HG03442 (cell line): ENCODE data around the gene FBXL17.

Experiments used
- ATAC-seq: cut with Tn5 transposase; IDR thresholded peaks from one replicate; pipeline ENCODE4 v1.9.1; 2021; ENCODE audit warnings: mild to moderate bottlenecking, moderate library complexity; ENCODE audit not compliant: unreplicated experiment

FBXL17 gene

DNA sequence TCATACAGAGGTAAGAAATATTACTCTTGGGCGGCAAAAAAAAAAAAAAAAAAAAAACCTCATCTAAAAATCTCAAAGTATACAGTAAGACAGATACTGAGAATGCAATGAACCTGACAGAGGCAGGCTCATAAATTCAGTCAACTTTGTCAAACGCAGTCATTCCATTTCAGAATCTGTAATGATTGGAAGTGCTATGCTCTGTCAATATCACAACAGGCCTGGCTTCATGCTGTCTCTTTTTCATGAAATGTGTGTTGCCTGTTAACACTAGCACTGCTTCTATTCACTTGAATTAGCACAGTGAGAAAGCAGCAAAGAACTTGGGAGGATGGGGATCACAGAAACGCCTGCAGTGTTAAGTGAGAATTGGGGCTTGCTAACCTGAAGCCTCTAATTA, 510.9 kb downstream of the FBXL17 start:
- ATAC-seq = no peak

DNA sequence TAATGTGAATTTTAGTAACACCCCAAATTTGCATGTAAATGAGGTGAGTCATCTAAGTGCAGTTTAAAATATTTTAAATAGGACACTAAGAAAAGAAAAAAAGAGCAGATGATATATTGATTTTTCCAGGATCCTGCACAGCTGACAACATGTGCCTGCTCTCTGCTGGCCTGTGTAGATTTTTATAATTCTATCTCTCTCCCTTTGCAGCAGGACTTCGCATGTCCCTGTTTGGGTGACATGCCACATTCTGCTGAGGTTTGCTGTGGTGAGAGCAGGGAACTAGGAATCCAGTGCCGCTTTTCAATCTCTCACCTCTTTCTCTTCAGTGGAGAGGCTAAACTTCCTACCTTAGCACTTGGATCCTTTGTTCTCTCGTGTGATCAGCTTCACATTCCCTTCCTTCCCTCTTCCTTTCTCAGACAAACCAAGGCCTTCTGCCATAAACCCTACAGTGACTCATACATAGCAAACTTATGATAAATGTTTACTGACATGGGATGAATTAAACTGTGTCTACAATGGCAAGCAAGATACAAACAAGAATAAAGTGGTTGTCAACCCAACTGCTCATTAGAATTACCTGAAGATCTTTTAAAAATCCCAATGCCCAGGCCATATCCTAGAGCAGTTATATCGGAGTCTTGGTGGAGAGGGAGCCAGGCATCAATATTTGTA, 512.3 kb downstream of the FBXL17 start:
- ATAC-seq = no peak

- ATAC-seq = no peak
Observed at GRCh38 chr5:107868650-107869409, 513.1 kb downstream of the FBXL17 start.

- no peak for ATAC-seq
Observed at GRCh38 chr5:107867266-107867665, 514.6 kb downstream of the FBXL17 start.

- ATAC-seq = no peak
Observed at GRCh38 chr5:107864793-107865192, 517.1 kb downstream of the FBXL17 start.

DNA sequence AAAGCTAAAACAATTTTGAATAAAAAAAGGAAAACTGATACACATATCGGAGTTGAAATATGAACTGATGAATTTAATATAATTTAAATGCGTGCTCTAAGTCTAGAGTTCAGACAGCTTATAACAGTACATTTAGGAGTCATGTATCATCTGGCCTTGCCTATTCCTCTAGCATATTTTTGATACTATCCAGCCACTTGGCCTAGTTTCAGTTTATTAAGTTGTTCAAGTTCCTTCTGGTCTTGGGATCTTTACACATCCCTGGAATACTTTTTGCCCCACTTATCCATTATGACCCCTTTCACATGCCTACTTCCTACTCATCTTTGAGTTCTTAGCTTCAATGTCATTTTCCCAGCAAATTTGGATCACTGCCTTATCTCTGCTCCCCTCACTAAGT, 518.8 kb downstream of the FBXL17 start:
- ATAC-seq = no peak

DNA sequence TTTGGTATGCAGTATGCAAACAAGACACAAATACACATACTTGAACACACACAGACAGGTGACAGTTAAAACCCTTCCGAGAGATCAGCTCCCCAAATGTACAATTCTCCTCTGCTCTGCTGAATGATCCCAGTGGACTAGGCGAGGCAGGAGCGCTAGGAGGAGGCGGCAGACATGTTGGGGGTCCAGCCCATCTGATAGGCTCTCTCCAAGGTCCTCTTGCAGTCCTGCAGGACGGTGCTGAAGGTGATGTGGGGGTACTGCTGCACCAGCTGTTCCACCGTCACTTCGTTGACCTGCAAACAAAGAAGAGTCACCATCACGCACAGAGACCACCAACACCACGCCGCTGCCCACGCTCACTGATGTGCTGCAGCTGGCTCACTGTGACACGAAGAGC, 520.3 kb downstream of the FBXL17 start:
- ATAC-seq = no peak

- no peak for ATAC-seq
Observed at GRCh38 chr5:107860044-107860443, 521.9 kb downstream of the FBXL17 start.

DNA sequence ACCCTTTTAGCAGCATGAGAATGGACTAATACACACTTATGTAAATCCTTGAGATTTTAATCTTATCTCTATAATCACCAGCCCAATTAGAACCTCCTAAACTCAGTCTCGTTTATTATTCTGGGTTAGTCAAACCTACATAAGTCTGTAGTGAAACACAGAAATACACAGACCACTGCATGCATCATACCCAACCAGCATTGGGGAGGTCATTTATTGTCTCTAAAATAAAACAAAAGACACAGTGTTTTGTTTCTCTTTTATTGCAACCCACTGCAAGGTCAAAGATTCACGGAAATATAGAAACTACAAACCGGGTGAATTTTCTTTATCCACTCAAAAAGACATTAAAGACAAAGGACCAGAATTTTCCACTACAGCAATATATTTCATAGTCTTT, 523.1 kb downstream of the FBXL17 start:
- ATAC-seq = no peak

GRCh38 chr5:107858324-107858723, 523.6 kb downstream of the FBXL17 start:
- no peak for ATAC-seq

GRCh38 chr5:107857785-107858184, 524.1 kb downstream of the FBXL17 start:
- ATAC-seq = no peak

- no peak for ATAC-seq
Observed at GRCh38 chr5:107855171-107855570, 526.7 kb downstream of the FBXL17 start.

- no peak for ATAC-seq
Observed at GRCh38 chr5:107853696-107854095, 528.2 kb downstream of the FBXL17 start.

- ATAC-seq = no peak
Observed at GRCh38 chr5:107853031-107853430, 528.9 kb downstream of the FBXL17 start.

- ATAC-seq = no peak
Observed at GRCh38 chr5:107849118-107849517, 532.8 kb downstream of the FBXL17 start.

- ATAC-seq = no peak
Observed at GRCh38 chr5:107840592-107840991, 541.3 kb downstream of the FBXL17 start.

DNA sequence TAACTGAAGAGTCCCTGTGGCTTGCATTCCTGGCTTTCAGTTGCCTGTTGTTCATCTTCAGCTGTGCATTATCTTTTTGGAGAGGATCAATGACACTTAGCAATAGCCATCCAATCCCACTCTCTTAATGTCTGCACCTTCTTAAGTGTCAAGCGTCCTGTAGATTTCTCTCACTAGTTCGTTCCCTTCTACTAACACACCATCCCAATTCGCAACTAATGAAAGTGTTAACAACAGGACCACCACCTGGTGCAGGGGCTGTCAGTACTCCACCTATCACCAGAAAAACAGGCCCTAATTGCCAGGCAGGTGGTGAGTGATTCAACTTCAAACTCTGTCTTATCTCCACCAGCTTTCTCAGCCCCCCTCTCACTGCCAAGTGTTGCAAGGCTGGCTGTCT, 541.7 kb downstream of the FBXL17 start:
- no peak for ATAC-seq

- ATAC-seq = no peak
Observed at GRCh38 chr5:107835096-107835495, 546.8 kb downstream of the FBXL17 start.

DNA sequence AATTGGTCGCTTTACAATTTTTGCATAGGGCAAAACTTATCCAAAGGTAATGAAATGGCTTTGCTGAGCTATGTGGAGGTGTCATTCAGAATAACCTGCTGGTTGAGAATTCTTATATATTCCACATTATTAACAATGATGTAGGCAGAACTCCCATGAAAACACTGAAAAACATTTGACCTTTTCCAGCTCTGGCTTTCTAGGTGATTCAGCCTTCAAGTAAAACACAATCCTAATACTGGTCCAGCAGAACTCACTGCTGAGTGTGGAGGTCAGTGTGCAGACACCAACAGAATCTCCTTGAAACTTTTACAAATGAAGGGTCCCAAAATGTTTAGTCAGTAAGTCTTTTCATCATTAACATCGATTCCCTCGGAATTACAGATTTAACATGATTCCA, 549.2 kb downstream of the FBXL17 start:
- ATAC-seq = no peak

DNA sequence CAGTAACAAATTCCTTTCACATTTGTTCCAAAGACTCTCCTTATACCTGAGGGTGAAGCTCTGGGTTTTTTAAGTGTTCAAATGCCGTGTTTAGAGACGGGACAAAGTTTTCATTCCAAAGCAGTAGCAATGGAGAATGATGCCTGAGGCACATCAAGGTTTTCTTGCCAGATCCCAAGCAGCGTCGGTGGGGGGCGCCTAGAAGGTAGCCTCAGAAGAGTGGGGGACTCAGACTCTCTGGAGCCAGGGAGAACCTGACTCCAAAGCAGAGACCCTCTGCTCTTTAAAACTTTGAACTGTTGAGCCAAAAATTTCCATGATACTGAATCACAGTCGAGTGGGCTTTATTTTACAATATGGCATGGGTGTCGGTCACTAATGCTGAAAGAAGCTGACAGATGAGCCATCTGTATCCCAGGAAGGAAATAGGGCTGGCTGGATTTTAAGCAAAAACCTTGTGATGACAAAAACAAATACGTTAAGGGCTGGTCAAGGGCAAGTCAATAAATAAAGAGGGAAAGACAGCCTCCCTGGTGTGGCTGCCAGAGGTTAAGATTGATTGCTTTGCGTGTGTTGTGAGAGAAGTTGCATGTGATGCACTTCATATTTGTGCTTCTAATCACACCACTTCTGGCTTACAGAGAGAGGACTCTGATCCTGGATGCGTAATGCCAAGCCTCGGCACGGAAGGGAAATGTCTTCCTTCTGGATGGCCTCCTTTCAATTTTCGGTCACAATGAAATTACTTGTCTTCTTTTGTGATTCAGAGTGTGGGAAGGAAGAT, 550.1 kb downstream of the FBXL17 start:
- ATAC-seq = no peak

GRCh38 chr5:107830750-107831149, 551.1 kb downstream of the FBXL17 start:
- no peak for ATAC-seq
